Ammon's horn (tissue), 1 donor: ENCODE results near the gene MAPK9.

Experiments
- DNase-seq: peaks from one replicate; pipeline ENCODE4 v3.0.0-alpha.2; 2016; ENCODE audit warnings: low spot score

The MAPK9 gene

DNA sequence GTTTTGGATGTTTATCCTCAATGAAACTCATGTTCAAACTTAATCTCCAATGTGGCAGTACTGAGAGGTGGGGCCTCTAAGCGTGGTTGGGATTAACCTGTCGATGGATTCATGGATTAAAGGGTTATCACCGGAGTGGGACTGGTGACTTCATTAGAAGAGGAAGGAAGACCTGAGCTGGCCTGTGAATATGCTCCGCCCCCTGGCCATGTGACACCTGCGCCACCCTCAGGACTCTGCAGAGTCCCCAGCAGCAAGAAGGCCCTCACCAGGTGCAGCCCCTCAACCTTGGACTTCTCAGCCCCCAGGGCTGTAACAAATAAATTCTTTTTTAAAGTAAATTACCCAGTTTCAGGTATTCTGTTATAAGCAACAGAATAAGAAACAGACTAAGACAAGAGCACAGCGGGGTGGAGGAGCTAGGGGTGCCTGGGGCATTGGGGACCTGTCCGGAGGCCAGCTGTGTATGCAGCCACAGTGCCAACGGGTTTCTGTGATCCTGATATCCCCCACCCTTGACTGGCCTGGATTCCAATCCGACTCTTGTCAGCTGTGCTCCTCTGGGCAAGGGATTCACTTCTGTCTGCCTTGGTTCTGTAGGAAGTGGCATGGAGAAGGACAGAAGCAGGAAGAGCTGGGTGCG lies 3.2 kb upstream of the MAPK9 start:
- DNase-seq = no peak

- DNase-seq = no peak
Observed at GRCh38 chr5:180294411-180294810, 2.5 kb upstream of the MAPK9 start.

DNA sequence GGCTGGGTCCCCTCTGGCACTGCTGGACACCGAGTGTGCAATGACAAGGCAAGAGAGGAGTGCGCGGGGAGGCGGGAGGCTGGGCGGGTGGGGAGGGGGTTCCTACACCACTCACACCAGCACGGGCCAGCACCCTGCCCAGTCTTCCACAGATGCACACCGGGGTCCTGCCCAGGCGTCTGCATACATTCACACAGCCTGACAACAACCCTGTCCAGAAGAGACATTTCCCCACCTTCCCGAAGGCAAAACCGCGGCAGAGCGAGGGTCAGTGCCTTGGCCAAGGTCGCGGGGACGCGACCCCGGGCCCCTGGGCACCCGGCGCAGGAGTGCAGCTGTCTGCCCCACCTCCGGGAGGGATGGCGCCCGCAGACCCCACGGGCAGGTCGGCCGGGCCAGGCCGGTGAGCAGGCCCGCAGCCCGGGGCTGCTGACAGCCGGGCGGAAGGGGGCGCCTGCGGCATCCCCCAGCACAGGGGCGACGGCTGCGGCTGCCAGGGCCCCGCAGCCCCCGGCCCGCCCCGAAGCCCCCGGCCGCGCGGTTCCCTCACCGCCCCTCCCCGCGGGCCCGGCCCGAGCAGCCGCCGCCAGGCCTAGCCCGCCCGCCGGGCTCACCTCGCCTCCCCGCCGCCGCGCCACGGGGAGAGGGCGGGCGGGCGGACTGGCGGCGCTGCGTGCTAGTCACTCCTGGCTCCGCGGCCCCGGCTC lies 496 bp downstream of the MAPK9 start:
- DNase-seq = no peak

GRCh38 chr5:180290568-180291233 lies 1.2 kb downstream of the MAPK9 start:
- DNase-seq = no peak

- no peak for DNase-seq
Observed at GRCh38 chr5:180289966-180290365, 1.9 kb downstream of the MAPK9 start.

DNA sequence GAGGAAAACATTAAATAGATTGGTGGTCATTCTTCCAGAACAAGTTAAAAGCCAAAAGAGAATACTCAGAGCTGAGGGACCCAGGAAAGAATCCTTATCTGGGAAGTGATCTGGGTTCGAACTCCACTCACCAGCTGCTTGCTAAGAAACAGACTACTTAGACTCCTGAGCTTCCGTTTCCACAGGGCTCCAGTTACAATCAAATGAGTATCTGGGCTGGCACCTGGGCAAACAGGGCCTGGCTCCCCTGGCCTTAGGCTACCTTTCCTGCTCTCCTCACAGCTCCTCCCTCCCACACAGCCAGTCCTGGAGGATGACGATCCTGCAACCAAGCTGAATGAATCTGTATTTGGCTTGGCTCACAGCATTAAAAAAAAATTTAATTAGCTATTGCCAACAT lies 2.5 kb downstream of the MAPK9 start:
- DNase-seq = no peak

DNA sequence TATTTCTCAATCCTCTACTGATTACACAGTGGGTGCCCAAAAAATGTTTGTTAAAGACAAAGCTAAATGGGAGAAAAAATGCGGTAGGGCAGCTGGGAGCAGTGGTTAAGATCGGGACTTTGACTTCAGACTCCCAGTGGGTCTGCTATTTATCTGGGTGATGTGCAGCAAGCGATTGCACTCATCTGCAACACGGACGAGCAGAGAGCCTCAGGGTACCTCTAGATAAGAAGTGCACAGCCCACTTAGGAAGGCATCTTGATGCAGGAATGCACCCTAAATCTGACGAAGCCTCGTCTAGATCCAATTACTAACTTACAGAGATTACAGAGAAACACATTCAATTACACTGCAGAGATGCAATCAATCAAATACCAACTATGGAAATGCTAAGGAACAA lies 4.0 kb downstream of the MAPK9 start:
- DNase-seq = no peak

DNA sequence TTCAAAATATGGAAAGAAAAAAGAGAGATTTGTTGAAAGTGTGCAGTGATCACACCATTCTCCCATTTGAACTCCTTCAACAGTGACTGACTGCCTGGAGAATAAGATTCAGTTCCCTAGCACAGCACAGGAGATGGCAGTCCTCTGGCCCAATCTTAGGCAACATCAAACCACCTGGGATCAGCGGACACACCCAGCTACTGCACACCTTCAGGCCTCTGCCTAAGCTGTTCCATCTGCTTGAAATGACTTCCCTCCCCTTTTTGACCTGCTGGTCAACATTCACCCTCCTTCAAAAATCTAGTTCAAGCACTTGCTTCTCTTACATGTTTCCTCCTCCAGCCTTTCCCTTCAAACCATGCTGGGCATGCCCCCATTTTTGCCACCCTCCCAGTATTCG lies 4.5 kb downstream of the MAPK9 start:
- DNase-seq = no peak

- DNase-seq = peak; percentile 90
Observed at GRCh38 chr5:180284149-180284548, 7.7 kb downstream of the MAPK9 start.

DNA sequence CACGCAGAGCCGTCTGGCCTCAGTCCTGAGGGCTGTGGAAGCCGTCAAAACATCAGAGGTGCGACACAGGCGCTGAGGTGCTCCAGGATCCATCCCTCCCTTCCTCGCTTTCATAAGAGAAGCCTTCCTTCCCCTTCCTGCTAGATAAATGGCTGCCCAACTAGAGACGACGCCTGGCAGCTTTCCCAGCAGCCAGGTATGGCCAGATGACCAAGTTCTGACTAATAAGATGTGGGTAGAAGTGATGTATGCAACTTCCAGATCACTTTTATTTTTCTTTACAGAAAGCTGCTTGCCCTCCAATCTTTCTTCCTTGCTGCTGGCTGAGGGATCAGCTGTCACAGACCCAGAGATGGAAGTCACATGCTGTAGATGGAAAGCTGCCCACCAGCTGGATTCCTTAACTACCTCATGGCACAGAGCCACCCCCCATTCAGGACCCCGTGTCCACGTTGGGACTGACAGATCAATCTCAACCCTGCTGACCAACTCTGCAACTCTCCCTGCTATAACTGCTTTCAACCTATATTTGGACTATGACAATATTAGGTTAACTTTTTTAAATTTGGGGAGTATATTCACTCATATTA lies 8.8 kb downstream of the MAPK9 start:
- no peak for DNase-seq

- no peak for DNase-seq
Observed at GRCh38 chr5:180282281-180282680, 9.6 kb downstream of the MAPK9 start.

DNA sequence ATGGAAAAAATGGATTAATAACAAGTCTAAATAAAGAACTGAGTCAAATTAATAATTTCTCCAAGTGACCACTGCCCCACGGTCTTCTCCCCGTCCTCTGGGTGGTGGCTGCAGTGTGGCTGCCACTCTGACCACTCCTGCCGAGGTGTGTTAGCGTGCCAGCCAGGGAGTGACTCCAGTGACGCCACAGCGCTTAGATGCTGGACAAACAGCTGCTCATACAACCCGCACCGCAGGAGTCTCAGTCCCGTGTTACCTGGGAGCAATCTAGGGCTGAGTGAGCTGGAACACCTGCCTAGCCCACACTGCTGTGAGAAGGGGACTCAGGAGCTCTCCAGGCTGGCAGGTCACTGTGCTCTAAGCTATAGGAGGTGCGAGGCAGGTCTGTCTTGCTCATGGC lies 10.2 kb downstream of the MAPK9 start:
- DNase-seq = no peak

DNA sequence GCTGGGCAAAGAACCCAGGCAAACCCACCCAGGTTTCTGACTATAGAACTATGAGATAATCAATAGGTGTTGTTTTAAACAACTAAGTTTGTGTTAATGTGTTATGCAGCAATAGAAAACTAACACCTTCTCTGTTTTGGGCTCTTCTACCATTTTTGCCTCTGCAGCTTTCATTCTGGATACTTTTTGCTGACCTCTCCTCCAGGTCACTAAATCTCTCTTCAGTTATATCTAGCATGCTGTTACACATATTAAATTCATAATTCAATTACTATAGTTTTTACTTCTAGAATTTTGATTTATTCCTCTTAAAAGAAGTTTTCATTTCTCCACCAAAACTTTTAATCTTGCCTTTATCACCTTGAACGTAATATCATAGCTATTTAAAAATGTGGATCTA lies 17.2 kb downstream of the MAPK9 start:
- no peak for DNase-seq

GRCh38 chr5:180271221-180271620 lies 20.7 kb downstream of the MAPK9 start:
- no peak for DNase-seq

DNA sequence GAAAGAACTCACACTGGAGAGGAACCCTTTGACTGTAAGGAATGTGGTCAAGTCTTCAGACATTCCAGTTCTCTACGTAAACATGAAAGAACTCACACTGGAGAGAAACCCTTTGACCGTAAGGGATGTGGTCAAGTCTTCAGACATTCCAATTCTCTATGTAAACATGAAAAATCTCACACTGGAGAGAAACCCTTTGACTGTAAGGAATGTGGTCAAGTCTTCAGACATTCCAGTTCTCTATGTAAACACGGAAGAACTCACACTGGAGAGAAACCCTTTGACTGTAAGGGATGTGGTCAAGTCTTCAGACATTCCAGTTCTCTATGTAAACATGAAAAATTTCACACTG lies 32.6 kb downstream of the MAPK9 start:
- no peak for DNase-seq

- no peak for DNase-seq
Observed at GRCh38 chr5:180253036-180253824, 38.7 kb downstream of the MAPK9 start.

- DNase-seq = no peak
Observed at GRCh38 chr5:180251887-180252286, 40.0 kb downstream of the MAPK9 start.

GRCh38 chr5:180251141-180251540 lies 40.7 kb downstream of the MAPK9 start:
- DNase-seq = peak; percentile 35

- DNase-seq = no peak
Observed at GRCh38 chr5:180250329-180250728, 41.6 kb downstream of the MAPK9 start.

GRCh38 chr5:180241600-180241999 lies 50.3 kb downstream of the MAPK9 start:
- peak; percentile 8 for DNase-seq

DNA sequence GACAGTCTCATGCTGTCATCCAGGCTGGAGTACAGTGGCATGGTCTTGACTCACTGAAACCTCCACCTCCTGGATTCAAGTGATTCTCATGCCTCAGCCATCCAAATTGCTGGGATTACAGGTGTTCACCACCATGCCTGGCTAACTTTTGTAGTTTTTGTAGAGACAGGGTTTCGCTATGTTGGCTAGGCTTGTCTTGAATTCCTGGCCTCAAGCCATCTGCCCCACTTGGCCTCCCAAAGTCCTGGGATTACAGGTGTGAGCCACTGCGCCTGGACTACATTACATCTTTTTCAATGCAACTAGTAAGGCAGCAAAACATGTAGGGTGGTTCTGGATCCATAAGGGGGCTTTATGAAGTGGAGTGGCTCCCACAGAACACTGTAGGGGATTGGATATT lies 53.3 kb downstream of the MAPK9 start:
- DNase-seq = no peak

- no peak for DNase-seq
Observed at GRCh38 chr5:180235846-180236245, 56.0 kb downstream of the MAPK9 start.
